ENCODE data around the gene REXO5.

DNA sequence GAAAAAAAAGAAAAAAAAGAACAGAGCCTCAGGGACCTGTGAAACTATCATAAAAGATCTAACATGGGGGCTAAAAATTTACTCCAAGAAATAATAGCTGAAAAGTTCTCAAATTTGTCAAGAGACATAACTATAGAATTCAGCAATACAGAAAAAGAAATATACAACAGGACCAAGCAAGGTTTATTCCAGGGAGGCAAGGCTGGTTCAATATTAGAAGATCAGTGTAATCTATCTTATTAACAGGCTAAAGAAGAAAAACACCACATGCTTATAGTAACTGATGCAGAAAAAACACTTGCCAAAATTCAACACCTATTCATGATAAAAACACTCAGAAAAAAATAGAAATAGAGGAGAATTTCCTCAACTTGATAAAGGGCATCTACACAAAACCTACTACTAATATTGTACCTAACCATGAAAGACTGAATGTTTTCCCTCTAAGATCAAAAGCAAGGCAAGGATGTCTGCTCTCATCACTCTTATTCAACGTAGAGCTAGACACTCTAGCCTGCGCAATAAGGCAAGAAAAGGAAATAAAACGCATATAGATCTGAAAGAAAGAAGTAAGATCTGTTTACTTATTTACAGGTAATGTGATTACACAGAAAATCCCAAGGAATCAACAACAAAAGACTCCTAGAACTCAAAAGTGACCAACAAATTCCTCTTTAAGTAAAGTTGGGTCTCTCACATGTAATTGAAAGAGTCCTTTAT is 43.8 kb upstream of the REXO5 start:
- TF ChIP-seq SIN3B (IDR thresholded peaks at IDR 0.05; ENCODE audit: low read depth) (no peak), MAFF (IDR thresholded peaks at IDR 0.05; ENCODE audit: low read length) (no peak), POLR2AphosphoS5 (IDR thresholded peaks at IDR 0.05; ENCODE audit: control insufficient read depth, insufficient read depth, low read depth, low read length) (no peak), GTF2F1 (IDR thresholded peaks at IDR 0.05; ENCODE audit: low read depth, low read length) (no peak), MYNN (IDR thresholded peaks at IDR 0.05) (no peak), MYNN (CRISPR knock-in tag; IDR thresholded peaks at IDR 0.05) (no peak), JUNB (CRISPR knock-in tag; conservative IDR thresholded peaks at IDR 0.05) (no peak), PTTG1 (tag; IDR thresholded peaks at IDR 0.05; ENCODE audit: low read depth) (no peak), HDAC6 (IDR thresholded peaks at IDR 0.05; ENCODE audit: low read depth, low read length) (no peak), CEBPG (CRISPR knock-in tag; IDR thresholded peaks at IDR 0.05) (no peak), CEBPG (tag; conservative IDR thresholded peaks at IDR 0.05 in 1 of 2, IDR thresholded peaks at IDR 0.05 in 1 of 2) (no peak), ATF1 (CRISPR knock-in tag; IDR thresholded peaks at IDR 0.05) (no peak), ATF1 (tag; IDR thresholded peaks at IDR 0.05) (no peak), NFE2 (IDR thresholded peaks at IDR 0.05; ENCODE audit: low read depth) (no peak)
- TF ChIP-seq, protein P1, sequence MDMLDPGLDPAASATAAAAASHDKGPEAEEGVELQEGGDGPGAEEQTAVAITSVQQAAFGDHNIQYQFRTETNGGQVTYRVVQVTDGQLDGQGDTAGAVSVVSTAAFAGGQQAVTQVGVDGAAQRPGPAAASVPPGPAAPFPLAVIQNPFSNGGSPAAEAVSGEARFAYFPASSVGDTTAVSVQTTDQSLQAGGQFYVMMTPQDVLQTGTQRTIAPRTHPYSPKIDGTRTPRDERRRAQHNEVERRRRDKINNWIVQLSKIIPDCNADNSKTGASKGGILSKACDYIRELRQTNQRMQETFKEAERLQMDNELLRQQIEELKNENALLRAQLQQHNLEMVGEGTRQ (CRISPR knock-in tag; IDR thresholded peaks at IDR 0.05), result no peak
- TF ChIP-seq, protein P2, sequence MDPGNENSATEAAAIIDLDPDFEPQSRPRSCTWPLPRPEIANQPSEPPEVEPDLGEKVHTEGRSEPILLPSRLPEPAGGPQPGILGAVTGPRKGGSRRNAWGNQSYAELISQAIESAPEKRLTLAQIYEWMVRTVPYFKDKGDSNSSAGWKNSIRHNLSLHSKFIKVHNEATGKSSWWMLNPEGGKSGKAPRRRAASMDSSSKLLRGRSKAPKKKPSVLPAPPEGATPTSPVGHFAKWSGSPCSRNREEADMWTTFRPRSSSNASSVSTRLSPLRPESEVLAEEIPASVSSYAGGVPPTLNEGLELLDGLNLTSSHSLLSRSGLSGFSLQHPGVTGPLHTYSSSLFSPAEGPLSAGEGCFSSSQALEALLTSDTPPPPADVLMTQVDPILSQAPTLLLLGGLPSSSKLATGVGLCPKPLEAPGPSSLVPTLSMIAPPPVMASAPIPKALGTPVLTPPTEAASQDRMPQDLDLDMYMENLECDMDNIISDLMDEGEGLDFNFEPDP (CRISPR knock-in tag; IDR thresholded peaks at IDR 0.05), result no peak
- TF ChIP-seq, protein P3, sequence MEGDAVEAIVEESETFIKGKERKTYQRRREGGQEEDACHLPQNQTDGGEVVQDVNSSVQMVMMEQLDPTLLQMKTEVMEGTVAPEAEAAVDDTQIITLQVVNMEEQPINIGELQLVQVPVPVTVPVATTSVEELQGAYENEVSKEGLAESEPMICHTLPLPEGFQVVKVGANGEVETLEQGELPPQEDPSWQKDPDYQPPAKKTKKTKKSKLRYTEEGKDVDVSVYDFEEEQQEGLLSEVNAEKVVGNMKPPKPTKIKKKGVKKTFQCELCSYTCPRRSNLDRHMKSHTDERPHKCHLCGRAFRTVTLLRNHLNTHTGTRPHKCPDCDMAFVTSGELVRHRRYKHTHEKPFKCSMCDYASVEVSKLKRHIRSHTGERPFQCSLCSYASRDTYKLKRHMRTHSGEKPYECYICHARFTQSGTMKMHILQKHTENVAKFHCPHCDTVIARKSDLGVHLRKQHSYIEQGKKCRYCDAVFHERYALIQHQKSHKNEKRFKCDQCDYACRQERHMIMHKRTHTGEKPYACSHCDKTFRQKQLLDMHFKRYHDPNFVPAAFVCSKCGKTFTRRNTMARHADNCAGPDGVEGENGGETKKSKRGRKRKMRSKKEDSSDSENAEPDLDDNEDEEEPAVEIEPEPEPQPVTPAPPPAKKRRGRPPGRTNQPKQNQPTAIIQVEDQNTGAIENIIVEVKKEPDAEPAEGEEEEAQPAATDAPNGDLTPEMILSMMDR (IDR thresholded peaks at IDR 0.05 in 2 of 3, conservative IDR thresholded peaks at IDR 0.05 in 1 of 3; ENCODE audit: insufficient read depth in 2 of 3, low read depth in 1 of 3, low read length in 3 of 3), result no peak
